ENCODE data around the gene GLB1L3. TPM values are rescaled to one million over a fixed set of nuclear protein-coding genes. Genes with fewer than 3 reads are reported as not detected.
A peak's percentile ranks its signal among the peaks of the same experiment; 100 is the strongest.
"Not testable (repeated sequence)": the region's sequence is repeated elsewhere in the genome, so short reads cannot be mapped to it uniquely, and the experiment has no call there.

Gene GLB1L3
- total RNA-seq, 2 donors from 2014 or later, result 7.8 to 14.5 TPM

DNA sequence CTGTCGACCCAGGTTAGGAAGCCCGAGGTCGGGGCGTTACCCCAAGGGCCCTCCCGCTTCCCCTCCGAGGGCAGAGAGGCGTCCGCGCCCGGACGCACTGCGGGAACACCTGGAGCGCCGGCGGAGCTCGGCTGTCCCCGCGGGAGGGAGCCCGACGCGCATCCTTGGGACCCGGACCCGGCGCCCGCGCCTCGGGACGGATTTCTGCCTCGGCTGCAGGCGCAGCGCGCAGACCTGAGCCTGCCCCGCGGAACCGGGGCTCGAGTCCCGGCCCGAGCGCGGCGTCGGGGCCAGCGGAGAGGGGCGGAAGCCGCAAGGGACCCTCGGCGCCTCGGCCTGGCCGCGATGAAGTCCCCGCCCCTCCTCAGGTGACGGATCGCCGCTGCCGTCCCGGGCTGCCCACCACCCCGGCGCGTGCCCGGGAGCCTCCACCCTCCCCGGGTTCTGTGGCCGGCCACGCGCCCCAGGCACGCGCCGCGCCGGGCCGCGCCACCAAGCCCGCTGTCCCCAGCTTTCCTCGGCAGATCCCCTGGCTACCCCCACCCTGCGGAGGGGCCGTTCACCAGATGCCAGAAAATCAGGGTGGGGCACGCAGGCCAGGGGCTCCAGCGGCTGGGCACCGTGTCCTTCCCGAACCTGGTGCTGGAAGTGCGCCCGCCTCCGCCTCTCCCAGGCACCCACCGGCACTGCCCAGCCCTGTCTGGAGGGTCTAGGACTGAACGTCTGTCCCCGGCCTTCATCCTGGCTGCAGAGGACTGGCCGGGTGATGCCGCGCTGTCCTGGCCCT lies 410 bp downstream of the GLB1L3 start:
- no peak for DNase-seq (ENCODE audit: low spot score)
- Histone ChIP-seq H3K27ac (peak overlapping the region; percentile 66 to 86), H3K4me3 (peak overlapping the region; percentile 42), H3K36me3 (no peaks in the 10 kb centered on the region), H3K9me3 (no peaks in the 10 kb centered on the region), H3K27me3 (replicated peaks; ENCODE audit: insufficient read depth) (no peaks in the 10 kb centered on the region), H3K4me1 (replicated peaks) (no peaks in the 10 kb centered on the region)
- 1% methylated on average over 73 of the region's 88 CpGs for WGBS
- intact Hi-C loops (cut with DNase I), result no loop called here
- no peak for TF ChIP-seq POLR2A (IDR thresholded peaks at IDR 0.05)
- TF ChIP-seq POLR2AphosphoS5 (IDR thresholded peaks at IDR 0.05), result no peak
- no peak for TF ChIP-seq CTCF (IDR thresholded peaks at IDR 0.05)

DNA sequence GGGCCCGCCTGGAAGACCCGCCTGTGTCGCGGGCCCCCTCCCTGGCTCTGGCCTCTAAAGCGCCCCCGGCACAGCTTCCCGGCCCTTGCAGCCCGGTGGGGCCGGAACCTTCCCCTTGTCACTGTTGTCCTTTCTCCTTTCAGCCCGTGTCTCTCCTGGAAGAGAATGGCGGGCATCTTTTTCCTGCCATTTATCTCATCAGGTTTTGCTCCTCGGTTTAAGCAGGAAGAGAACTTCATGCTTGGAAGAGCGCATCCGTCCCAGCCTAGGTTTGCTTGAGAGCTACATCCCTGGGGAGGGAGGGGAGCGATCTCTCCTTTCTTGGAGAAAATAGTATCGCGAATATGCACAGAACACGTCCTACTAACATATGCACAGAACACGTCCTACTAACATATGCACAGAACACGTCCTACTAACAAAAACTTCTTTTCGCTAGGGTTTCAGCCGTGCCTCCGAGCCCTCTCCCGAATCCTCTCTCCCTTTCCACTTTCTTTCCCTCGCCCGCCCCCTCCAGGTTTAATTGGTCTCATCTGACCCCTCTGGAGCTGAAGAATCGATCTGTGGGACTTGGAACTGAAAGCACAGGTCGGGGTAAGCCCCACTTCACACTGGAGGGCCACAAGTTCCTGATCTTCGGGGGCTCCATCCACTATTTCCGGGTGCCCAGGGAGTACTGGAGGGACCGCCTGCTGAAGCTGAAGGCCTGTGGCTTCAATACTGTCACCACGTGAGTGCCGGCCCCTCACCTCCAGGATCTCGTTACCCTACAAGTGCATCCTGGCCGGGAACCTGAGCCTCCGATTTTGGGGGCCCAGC lies 1.2 kb downstream of the GLB1L3 start:
- Histone ChIP-seq H3K4me1 (replicated peaks) (no peaks in the 10 kb centered on the region), H3K9me3 (no peaks in the 10 kb centered on the region), H3K36me3 (no peaks in the 10 kb centered on the region), H3K27ac (peak overlapping the region; percentile 66 to 86), H3K27me3 (replicated peaks; ENCODE audit: insufficient read depth) (no peaks in the 10 kb centered on the region), H3K4me3 (peak overlapping the region; percentile 42)
- 25% methylated on average over 36 of the region's 36 CpGs for WGBS
- intact Hi-C loops (cut with DNase I), result no loop called here
- DNase-seq (ENCODE audit: low spot score), result no peak
- no peak for TF ChIP-seq POLR2A (IDR thresholded peaks at IDR 0.05)
- no peak for TF ChIP-seq POLR2AphosphoS5 (IDR thresholded peaks at IDR 0.05)
- TF ChIP-seq CTCF (IDR thresholded peaks at IDR 0.05), result no peak

- Histone ChIP-seq H3K36me3 (no peaks in the 10 kb centered on the region), H3K4me3 (no peak overlapping the region), H3K4me1 (replicated peaks) (no peaks in the 10 kb centered on the region), H3K9me3 (no peaks in the 10 kb centered on the region), H3K27ac (no peak overlapping the region), H3K27me3 (replicated peaks; ENCODE audit: insufficient read depth) (no peaks in the 10 kb centered on the region)
- no peak for DNase-seq (ENCODE audit: low spot score)
- WGBS, result 94% methylated on average over 4 of the region's 4 CpGs
- TF ChIP-seq POLR2A (IDR thresholded peaks at IDR 0.05) (no peak), POLR2AphosphoS5 (IDR thresholded peaks at IDR 0.05) (no peak), CTCF (IDR thresholded peaks at IDR 0.05) (no peak)
- intact Hi-C loops (cut with DNase I), result no loop called here
Observed at GRCh38 chr11:134278356-134278755, 2.2 kb downstream of the GLB1L3 start.

DNA sequence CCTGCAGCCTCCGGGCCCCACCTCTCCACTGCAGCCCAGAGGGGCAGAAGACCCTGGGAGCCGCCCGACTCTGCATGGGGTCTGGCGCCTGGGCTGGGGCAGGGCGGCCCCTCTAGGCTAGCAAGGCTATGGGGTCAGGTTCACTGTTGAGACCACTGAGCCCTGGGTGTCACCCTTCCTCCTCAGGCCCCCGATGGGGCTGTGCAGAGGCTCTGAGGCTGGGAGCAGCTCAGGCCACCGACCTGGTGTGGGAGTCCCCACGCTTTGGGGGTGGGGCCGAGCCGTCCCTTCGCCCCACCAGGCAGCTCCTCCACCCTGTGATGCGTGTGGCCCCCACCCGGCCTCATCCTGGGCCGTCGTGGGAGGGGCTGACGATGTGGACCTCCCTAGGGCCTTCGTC lies 5.5 kb downstream of the GLB1L3 start:
- H3K36me3 ChIP-seq; H3K4me1 ChIP-seq (replicated peaks); H3K27ac ChIP-seq; H3K9me3 ChIP-seq; H3K27me3 ChIP-seq (replicated peaks; ENCODE audit: insufficient read depth); H3K4me3 ChIP-seq; DNase-seq (ENCODE audit: low spot score); intact Hi-C loops (cut with DNase I): not testable (repeated sequence)
- WGBS, result 80% methylated on average over 11 of the region's 17 CpGs

DNA sequence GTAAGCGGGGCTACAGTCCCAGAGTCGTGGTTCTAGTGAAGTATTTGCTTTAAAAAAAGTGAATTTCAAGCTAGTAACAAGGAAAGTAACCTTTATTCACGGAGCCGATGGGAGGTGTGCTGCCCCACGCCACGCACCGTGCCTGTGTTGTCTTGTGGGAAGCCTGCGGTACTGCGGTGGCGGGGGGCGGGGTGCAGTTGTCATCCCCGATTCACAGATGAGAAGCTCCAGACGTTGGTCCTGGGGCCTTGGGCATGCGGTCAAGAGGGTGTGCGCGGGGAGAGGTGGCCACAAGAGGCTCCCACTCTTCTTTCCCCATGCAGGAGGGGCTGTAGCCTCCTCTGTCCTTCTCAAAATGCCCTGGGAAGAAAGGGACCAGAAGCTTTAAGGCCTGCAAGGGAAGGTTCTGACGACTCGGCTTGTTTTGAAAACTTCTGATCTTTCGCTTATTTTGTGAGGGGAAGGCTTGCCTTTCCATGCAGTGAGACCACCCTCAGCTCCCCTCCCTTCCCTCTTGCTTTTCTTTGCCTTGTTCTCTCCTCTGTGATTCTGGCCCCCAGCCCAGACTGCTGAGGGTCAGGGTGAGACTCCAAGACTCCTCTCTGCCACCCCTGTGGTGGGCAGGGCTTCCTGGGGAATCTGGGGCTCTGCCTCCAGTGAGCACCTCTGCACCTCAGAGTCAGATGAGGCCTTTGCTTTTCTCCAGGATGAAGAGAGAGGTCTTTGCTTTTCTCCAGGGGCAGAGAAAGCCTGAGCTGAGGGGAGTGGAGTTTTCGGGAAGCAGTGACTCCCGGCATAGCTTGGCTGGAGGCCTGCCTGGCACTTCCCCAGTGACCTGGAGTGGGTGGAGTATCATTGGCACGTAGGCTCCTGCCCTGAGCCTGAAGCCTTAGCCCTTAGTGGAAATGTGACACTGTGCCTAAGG lies 6.2 kb downstream of the GLB1L3 start:
- no peaks in the 10 kb centered on the region for H3K36me3 ChIP-seq

More for the DNA sequence above, 6.2 kb downstream of the GLB1L3 start:
- TF ChIP-seq POLR2AphosphoS5 (IDR thresholded peaks at IDR 0.05) (no peak), POLR2A (IDR thresholded peaks at IDR 0.05) (no peak), CTCF (IDR thresholded peaks at IDR 0.05) (no peak)
- Histone ChIP-seq H3K27ac (no peak overlapping the region), H3K4me3 (no peak overlapping the region), H3K4me1 (replicated peaks) (no peaks in the 10 kb centered on the region), H3K9me3 (no peaks in the 10 kb centered on the region), H3K27me3 (replicated peaks; ENCODE audit: insufficient read depth) (no peaks in the 10 kb centered on the region)
- DNase-seq (ENCODE audit: low spot score), result no peak
- WGBS, result 78% methylated on average over 22 of the region's 22 CpGs
- intact Hi-C loops (cut with DNase I), result no loop called here
